Jurkat, Clone E6-1 (cell line): ENCODE measurements around the gene C18orf63.
A peak's percentile ranks its signal among the peaks of the same experiment; 100 is the strongest.
"Not testable (repeated sequence)": the region's sequence is repeated elsewhere in the genome, so short reads cannot be mapped to it uniquely, and the experiment has no call there.

Source experiments
- DNase-seq: peaks from one replicate; pipeline ENCODE4 v3.0.0-alpha.2; 2011; ENCODE audit warnings: low read depth, low spot score
- H3K4me3 ChIP-seq: 2 replicates; pipeline ENCODE4 v1.5.1; 2011; ENCODE audit warnings: mild to moderate bottlenecking, low read length, control low read depth, moderate library complexity

C18orf63 gene

GRCh38 chr18:74314759-74315463 is 728 bp upstream of the C18orf63 start:
- H3K4me3 ChIP-seq, result no peak overlapping the region
- DNase-seq, result no peak

- DNase-seq, result no peak
- H3K4me3 ChIP-seq, result no peak overlapping the region
These were observed 875 bp downstream of the C18orf63 start for GRCh38 chr18:74316257-74317170.

GRCh38 chr18:74326231-74326630 is 10.6 kb downstream of the C18orf63 start:
- H3K4me3 ChIP-seq, result no peak overlapping the region

GRCh38 chr18:74326791-74327190 is 11.2 kb downstream of the C18orf63 start:
- not testable (repeated sequence) for DNase-seq, H3K4me3 ChIP-seq

More at GRCh38 chr18:74326231-74326630, 10.6 kb downstream of the C18orf63 start:
- DNase-seq, result no peak

- DNase-seq, result no peak
- no peak overlapping the region for H3K4me3 ChIP-seq
These were observed 12.6 kb downstream of the C18orf63 start for GRCh38 chr18:74328206-74328605.

GRCh38 chr18:74329688-74330205 is 14.1 kb downstream of the C18orf63 start:
- no peak overlapping the region for H3K4me3 ChIP-seq
- no peak for DNase-seq

GRCh38 chr18:74331404-74331803 is 15.8 kb downstream of the C18orf63 start:
- no peak for DNase-seq
- H3K4me3 ChIP-seq, result no peak overlapping the region

- no peak for DNase-seq
These were observed 17.5 kb downstream of the C18orf63 start for GRCh38 chr18:74333091-74333490.

GRCh38 chr18:74334242-74334893 is 18.7 kb downstream of the C18orf63 start:
- DNase-seq, result no peak
- H3K4me3 ChIP-seq, result no peak overlapping the region

More at GRCh38 chr18:74333091-74333490, 17.5 kb downstream of the C18orf63 start:
- H3K4me3 ChIP-seq, result no peak overlapping the region

- no peak for DNase-seq
- H3K4me3 ChIP-seq, result no peak overlapping the region
These were observed 21.0 kb downstream of the C18orf63 start for GRCh38 chr18:74336656-74337055.

GRCh38 chr18:74337155-74337911 is 21.7 kb downstream of the C18orf63 start:
- H3K4me3 ChIP-seq, result no peak overlapping the region
- no peak for DNase-seq

- no peak for DNase-seq
- no peak overlapping the region for H3K4me3 ChIP-seq
These were observed 22.3 kb downstream of the C18orf63 start for GRCh38 chr18:74337912-74338309.

- H3K4me3 ChIP-seq, result no peak overlapping the region
- peak; percentile 52 for DNase-seq
These were observed 26.9 kb downstream of the C18orf63 start for GRCh38 chr18:74342416-74343043.

GRCh38 chr18:74346206-74346605 is 30.6 kb downstream of the C18orf63 start:
- no peak overlapping the region for H3K4me3 ChIP-seq
- no peak for DNase-seq

- DNase-seq, result no peak
- no peak overlapping the region for H3K4me3 ChIP-seq
These were observed 32.9 kb downstream of the C18orf63 start for GRCh38 chr18:74348581-74348980.

- H3K4me3 ChIP-seq, result no peak overlapping the region
- no peak for DNase-seq
These were observed 35.7 kb downstream of the C18orf63 start for GRCh38 chr18:74351354-74351753.

GRCh38 chr18:74353169-74353775 is 37.6 kb downstream of the C18orf63 start:
- peak; percentile 51 for DNase-seq

GRCh38 chr18:74356959-74357358 is 41.3 kb downstream of the C18orf63 start:
- no peak for DNase-seq

More at GRCh38 chr18:74353169-74353775, 37.6 kb downstream of the C18orf63 start:
- H3K4me3 ChIP-seq, result no peak overlapping the region

More at GRCh38 chr18:74356959-74357358, 41.3 kb downstream of the C18orf63 start:
- H3K4me3 ChIP-seq, result no peak overlapping the region
